ENCODE results near the gene TBC1D22A.

- no peak for TF ChIP-seq EP300 (IDR thresholded peaks at IDR 0.05; ENCODE audit: low read depth)
- TF ChIP-seq, protein P1, sequence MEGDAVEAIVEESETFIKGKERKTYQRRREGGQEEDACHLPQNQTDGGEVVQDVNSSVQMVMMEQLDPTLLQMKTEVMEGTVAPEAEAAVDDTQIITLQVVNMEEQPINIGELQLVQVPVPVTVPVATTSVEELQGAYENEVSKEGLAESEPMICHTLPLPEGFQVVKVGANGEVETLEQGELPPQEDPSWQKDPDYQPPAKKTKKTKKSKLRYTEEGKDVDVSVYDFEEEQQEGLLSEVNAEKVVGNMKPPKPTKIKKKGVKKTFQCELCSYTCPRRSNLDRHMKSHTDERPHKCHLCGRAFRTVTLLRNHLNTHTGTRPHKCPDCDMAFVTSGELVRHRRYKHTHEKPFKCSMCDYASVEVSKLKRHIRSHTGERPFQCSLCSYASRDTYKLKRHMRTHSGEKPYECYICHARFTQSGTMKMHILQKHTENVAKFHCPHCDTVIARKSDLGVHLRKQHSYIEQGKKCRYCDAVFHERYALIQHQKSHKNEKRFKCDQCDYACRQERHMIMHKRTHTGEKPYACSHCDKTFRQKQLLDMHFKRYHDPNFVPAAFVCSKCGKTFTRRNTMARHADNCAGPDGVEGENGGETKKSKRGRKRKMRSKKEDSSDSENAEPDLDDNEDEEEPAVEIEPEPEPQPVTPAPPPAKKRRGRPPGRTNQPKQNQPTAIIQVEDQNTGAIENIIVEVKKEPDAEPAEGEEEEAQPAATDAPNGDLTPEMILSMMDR (IDR thresholded peaks at IDR 0.05) = no peak
Observed at GRCh38 chr22:47064016-47064415, 301.6 kb downstream of the TBC1D22A start.

Data from transverse colon (tissue), 3 donors.